T-helper 2 cell treated with Interferon-gamma antibody and Interleukin-4, amounts not matched to agents 5 μg/mL and 100 μg/mL, for 36 hours (primary cell): ENCODE measurements around the gene RUNX1.
A peak's percentile ranks its signal among the peaks of the same experiment; 100 is the strongest.

Experiments used
- DNase-seq: peaks from one replicate; pipeline ENCODE4 v3.0.0; 2021; ENCODE audit warnings: low spot score
- H3K27ac Mint-ChIP-seq: one replicate; pipeline ENCODE4 v1.8.0; 2021; ENCODE audit warnings: mild to moderate bottlenecking, mixed read lengths
- H3K27me3 Mint-ChIP-seq: one replicate; pipeline ENCODE4 v1.8.0; 2021; ENCODE audit warnings: low read depth, mixed read lengths
- H3K36me3 Mint-ChIP-seq: one replicate; pipeline ENCODE4 v1.8.0; 2021; ENCODE audit warnings: low read depth, mixed read lengths
- H3K4me1 Mint-ChIP-seq: one replicate; pipeline ENCODE4 v1.8.0; 2021; ENCODE audit warnings: low read depth, mixed read lengths
- H3K4me3 Mint-ChIP-seq: one replicate; pipeline ENCODE4 v1.8.0; 2022; ENCODE audit warnings: mild to moderate bottlenecking, moderate library complexity, mixed read lengths
- H3K9me3 Mint-ChIP-seq: one replicate; pipeline ENCODE4 v1.8.0; 2021; ENCODE audit warnings: mixed read lengths

Gene RUNX1

DNA sequence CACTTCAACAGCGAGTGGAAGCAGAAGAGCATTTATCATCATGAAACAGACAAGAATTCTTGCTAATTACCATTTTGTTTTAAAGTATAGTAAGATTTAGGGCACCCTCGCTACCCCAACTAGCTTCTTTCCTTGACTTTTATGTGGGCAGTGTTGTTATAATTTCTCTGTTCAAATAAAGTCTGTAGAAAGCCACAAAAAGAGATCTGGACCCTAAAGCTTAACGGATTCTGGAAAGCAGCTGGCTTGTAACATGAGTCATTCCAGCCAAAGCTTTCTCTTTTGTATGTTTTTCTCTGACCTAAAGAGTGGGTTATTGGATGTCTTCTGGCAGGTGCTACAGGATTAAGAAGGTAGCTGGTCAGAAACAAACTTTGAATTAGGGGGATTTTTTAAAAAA, 37.4 kb downstream of the RUNX1 start:
- H3K9me3 Mint-ChIP-seq = no peaks in the 10 kb centered on the region
- H3K27me3 Mint-ChIP-seq = no peaks in the 10 kb centered on the region
- H3K4me3 Mint-ChIP-seq = peak overlapping the region; percentile 45
- no peak for DNase-seq
- peaks cover 76% of the 10 kb centered on the region for H3K4me1 Mint-ChIP-seq
- H3K27ac Mint-ChIP-seq = peak overlapping the region; percentile 28
- H3K36me3 Mint-ChIP-seq = peaks cover 55% of the 10 kb centered on the region

DNA sequence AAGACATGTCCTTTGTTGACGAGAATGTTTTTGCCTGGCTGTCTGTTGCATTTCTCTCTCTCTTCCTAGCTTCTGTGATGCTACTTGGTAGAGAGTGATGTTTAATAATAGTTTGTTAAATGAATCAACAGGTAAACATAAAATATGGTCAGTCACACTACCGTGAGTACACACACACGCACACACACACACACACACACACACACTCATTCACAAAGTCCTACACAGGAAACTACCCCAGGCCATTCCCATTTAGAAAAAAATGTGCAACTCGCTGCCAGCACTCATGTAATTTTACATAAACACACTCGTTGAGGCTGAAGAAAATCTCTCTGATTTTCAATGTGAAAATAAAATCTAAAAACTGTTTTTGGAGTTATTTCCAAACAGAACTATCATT, 38.7 kb downstream of the RUNX1 start:
- Mint-ChIP-seq H3K4me1 (peaks cover 76% of the 10 kb centered on the region), H3K9me3 (no peaks in the 10 kb centered on the region), H3K27ac (no peak overlapping the region), H3K4me3 (no peak overlapping the region), H3K36me3 (peaks cover 58% of the 10 kb centered on the region), H3K27me3 (no peaks in the 10 kb centered on the region)
- DNase-seq = no peak

DNA sequence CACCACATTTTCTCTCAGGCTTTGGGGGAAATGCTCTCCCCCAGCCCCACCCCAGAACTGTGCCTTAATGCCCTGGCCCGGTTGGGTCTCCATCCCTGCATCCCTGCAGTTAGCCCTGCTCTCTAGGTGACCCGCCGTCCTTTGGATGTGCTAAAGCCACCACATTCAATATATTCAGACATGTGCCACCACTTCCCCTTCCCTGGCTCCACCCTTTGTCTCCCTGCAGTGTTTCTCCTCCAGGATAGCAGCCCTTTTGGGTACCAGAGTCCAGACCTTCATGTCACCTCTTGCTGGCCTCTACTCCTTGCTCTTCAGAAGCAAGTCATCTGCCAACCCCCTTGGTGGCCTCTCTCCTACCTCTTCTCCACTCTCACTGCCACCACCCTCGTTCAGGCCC, 41.8 kb downstream of the RUNX1 start:
- no peaks in the 10 kb centered on the region for H3K9me3 Mint-ChIP-seq
- peaks cover 70% of the 10 kb centered on the region for H3K36me3 Mint-ChIP-seq
- H3K4me3 Mint-ChIP-seq = no peak overlapping the region
- peaks cover 80% of the 10 kb centered on the region for H3K4me1 Mint-ChIP-seq
- DNase-seq = no peak
- peak overlapping the region; percentile 51 for H3K27ac Mint-ChIP-seq
- no peaks in the 10 kb centered on the region for H3K27me3 Mint-ChIP-seq

DNA sequence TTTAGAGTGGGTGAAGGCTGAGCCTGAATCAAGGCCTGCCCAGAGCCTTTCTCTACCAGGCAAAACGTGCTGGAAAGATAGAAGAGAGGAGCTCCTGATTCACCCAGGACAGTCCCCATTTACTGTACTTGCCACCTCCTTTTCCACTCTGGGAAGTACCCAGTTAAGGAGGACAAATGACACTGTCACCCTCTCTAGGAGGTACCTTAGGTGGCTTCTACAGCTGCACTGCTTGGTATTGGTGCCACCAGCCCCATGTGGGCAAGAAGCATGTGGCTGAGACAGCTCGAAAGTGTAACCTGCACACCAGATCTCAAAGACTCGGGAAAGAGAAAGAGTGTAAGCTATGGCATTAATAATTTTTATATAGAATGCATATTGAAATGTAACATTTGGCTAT, 42.3 kb downstream of the RUNX1 start:
- peaks cover 77% of the 10 kb centered on the region for H3K4me1 Mint-ChIP-seq

DNA sequence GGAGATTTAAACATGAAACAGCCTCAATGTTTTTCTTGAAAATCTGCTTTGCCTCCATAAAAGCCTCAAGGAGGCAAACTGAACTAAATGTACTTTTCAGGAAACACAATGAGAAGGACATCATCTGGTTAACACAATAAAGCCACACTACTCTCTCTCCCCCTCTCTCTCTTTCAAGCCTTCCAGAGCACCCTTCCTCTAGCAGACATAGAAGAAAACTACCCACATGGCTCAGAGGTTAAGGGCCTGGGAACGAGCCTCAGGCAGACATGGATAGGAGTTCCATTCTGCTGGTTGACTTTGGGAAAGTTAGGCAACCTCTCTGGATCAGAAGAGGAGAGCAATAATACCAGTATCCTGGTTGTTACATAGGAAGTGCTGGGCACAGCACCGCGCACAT, 42.9 kb downstream of the RUNX1 start:
- no peak for DNase-seq
- H3K4me1 Mint-ChIP-seq = peaks cover 77% of the 10 kb centered on the region
- no peak overlapping the region for H3K4me3 Mint-ChIP-seq
- H3K9me3 Mint-ChIP-seq = no peaks in the 10 kb centered on the region
- peaks cover 68% of the 10 kb centered on the region for H3K36me3 Mint-ChIP-seq
- no peak overlapping the region for H3K27ac Mint-ChIP-seq
- H3K27me3 Mint-ChIP-seq = no peaks in the 10 kb centered on the region

More for the DNA sequence above, 42.3 kb downstream of the RUNX1 start:
- Mint-ChIP-seq H3K4me3 (no peak overlapping the region), H3K9me3 (no peaks in the 10 kb centered on the region), H3K27ac (no peak overlapping the region), H3K36me3 (peaks cover 69% of the 10 kb centered on the region), H3K27me3 (no peaks in the 10 kb centered on the region)
- DNase-seq = no peak

DNA sequence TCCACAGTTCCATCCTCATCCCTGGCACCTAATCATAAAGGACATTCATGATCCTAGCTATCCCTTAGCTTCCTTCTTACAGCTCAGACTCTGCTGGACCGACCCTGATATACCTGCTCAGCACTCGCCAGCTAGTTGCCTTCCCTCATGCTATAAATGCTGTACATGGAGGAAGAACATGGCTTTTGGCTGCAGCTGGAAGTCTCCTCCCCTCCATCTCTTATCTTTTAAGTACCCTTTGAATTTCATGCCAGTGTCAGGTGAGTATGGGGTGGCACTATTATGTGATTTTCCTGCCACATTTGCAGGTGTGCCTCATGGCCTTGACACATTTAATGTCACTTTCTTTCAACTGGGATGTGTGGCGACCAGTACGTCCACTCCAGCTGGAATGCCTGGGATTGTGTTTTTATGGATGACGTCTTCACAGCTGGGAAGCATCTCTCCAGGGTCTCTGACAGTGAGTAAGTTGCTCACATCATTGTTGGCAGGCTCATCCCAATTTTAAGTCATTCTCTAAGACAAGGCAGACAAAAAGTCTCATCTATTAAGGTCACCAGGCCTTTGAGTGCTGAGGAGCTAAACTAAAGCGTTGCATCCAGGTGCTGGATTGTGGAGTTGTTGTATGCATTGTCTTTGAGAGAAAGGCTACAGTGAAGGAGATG, 43.4 kb downstream of the RUNX1 start:
- no peaks in the 10 kb centered on the region for H3K9me3 Mint-ChIP-seq
- no peak for DNase-seq
- peaks cover 69% of the 10 kb centered on the region for H3K36me3 Mint-ChIP-seq
- no peaks in the 10 kb centered on the region for H3K27me3 Mint-ChIP-seq
- H3K27ac Mint-ChIP-seq = no peak overlapping the region
- no peak overlapping the region for H3K4me3 Mint-ChIP-seq
- H3K4me1 Mint-ChIP-seq = peaks cover 77% of the 10 kb centered on the region

DNA sequence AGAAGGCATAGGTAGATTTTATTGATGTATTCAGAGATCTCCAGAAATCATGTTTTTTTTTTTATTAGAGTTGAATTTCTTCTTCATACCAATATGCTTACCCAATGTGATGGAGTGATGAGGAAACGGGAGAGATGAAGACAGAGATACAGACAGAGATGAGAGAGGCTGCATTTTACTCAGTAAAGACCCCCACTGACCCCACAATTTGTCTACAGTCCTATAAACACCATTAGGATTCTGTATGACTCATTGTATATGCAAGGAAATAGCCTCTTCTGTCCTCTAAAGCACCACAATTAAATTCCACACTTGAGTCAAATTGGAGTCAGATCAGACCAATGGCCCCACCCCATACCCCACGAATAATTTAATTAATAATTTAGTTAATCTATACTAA, 44.0 kb downstream of the RUNX1 start:
- no peak for DNase-seq
- H3K36me3 Mint-ChIP-seq = peaks cover 65% of the 10 kb centered on the region
- H3K4me1 Mint-ChIP-seq = peaks cover 77% of the 10 kb centered on the region
- no peaks in the 10 kb centered on the region for H3K9me3 Mint-ChIP-seq
- H3K27ac Mint-ChIP-seq = peak overlapping the region; percentile 3
- peak overlapping the region; percentile 35 for H3K4me3 Mint-ChIP-seq
- no peaks in the 10 kb centered on the region for H3K27me3 Mint-ChIP-seq

DNA sequence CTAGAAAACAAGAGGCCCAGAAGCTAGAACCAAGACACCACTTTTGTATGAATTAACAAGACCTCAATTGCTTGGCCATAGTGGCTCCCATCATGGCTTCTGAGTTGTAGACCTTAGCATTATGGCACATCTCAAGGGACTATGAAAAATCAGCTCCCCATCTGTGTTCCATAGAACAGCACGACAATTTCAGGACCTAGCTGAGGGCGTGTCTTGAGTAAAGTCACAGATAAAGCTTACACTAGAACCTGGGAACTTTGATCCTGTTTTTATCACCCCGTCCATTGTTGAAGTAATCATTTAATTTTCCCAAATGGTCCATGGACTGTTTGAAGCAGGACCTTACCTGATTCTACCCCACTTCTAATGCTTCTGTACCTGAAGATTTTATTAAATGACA, 44.8 kb downstream of the RUNX1 start:
- H3K27ac Mint-ChIP-seq = no peak overlapping the region
- no peak overlapping the region for H3K4me3 Mint-ChIP-seq
- H3K4me1 Mint-ChIP-seq = peaks cover 82% of the 10 kb centered on the region
- peaks cover 67% of the 10 kb centered on the region for H3K36me3 Mint-ChIP-seq
- no peaks in the 10 kb centered on the region for H3K27me3 Mint-ChIP-seq
- H3K9me3 Mint-ChIP-seq = no peaks in the 10 kb centered on the region
- DNase-seq = no peak

DNA sequence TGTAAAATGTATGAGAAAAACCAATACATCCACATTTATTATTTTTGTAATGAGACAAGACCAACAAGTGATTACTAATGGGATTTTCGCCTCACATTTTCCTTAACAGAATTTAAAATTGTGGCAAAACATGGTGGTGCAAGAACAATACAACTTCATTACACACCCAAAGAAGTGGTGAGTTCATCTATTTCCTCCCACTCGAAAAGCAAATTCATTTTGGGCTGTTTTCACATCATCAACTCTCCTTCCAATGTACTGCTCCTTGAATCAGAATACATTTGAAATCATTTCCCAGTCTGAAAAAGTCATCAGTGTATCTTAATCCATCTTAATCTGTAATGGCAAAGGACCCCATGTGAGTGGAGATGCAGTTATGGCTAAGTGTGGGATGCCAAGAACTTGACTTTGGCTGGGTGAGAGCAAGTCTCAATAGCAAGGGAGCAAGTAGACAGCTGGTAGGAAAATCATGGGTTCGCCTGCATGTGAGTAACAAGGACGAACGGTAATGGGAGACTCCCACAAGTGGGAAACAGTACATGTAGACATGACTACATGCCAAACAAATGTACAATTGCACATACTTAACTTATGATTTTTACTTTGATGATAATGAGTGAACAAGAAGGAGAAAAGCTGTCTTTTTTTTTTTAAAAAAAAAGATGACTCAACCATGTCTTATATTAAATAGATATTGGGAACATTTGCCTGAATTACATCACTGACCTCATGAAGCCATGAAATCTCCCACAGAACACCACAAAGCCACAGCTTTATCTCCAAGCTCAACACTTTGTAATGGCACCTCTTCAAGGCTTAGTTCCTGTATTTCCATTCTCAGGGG, 46.0 kb downstream of the RUNX1 start:
- H3K27ac Mint-ChIP-seq = no peak overlapping the region

DNA sequence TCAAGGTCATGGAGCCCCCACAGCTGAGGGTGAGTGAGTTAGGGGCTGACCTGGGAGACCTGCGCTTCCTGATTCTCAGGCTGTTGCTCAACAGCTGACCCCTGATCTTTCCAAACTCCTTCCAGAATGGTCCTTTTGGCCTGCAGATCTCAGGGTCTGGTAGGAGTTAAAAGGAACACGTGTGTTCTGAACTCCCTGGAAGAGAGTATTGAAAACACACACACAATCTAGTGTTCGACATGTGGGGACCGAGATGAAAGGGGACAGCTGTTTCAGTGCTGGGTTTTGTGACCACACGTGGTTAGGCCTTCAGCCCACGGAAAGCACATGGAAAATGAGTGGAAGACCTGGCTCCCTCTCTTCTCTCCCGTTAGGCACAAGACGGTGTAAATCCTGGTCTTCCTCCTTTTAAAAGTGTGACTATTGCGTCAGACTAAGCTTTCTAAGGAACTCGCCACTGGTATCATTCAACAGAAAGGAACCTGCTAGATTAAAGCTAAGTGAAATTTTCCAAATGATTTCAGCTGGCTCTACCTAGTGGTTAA, 49.6 kb downstream of the RUNX1 start:
- H3K9me3 Mint-ChIP-seq = no peaks in the 10 kb centered on the region
- peak overlapping the region; percentile 47 for H3K4me3 Mint-ChIP-seq
- peaks cover 59% of the 10 kb centered on the region for H3K36me3 Mint-ChIP-seq
- peaks cover 75% of the 10 kb centered on the region for H3K4me1 Mint-ChIP-seq
- peak overlapping the region; percentile 66 for H3K27ac Mint-ChIP-seq
- no peaks in the 10 kb centered on the region for H3K27me3 Mint-ChIP-seq
- no peak for DNase-seq

More for the DNA sequence above, 46.0 kb downstream of the RUNX1 start:
- DNase-seq = no peak
- Mint-ChIP-seq H3K9me3 (no peaks in the 10 kb centered on the region), H3K4me3 (no peak overlapping the region), H3K36me3 (peaks cover 63% of the 10 kb centered on the region), H3K27me3 (no peaks in the 10 kb centered on the region), H3K4me1 (peaks cover 83% of the 10 kb centered on the region)

DNA sequence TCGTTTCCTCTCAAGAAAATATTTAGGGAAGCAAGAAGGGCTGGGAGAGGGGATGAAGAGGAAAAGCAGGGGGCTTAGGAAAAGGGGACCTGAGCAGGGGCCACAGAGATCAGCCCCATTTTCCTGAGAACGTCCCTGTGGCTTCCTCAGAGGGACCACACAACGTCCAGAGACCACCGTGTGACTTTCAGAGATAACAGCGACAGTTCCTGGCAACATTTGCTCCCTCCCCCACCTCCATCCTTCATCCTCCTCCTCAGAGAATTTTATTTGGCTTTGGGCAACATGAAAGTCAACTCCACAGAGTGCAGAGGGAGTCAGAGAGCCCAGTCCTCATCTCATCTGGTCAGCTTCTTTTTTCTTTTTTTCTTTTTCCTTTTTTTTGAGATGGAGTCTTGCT, 50.9 kb downstream of the RUNX1 start:
- Mint-ChIP-seq H3K36me3 (peaks cover 49% of the 10 kb centered on the region), H3K4me3 (peak overlapping the region; percentile 2), H3K9me3 (no peaks in the 10 kb centered on the region), H3K27ac (peak overlapping the region; percentile 63), H3K27me3 (no peaks in the 10 kb centered on the region), H3K4me1 (peaks cover 64% of the 10 kb centered on the region)
- no peak for DNase-seq

DNA sequence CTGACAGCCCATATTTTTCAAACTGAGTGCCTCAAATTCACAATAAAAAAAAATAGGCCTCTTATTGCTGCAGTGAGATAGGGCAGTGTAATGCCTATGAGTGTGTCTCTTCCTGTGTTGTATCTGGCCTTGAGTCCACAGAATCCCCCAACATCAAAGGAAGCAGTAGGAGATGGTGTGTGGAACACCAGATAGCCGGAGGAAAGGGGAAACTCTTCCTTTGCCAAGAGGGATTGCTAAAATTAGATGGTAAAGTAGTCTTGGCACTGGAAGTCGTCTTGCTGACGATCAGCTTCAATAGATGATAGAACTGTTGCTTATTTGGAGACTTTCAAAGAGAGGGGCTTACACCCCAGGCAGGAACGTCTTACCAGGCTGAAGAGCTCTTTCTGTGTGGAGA, 51.8 kb downstream of the RUNX1 start:
- H3K27ac Mint-ChIP-seq = peak overlapping the region; percentile 55
- H3K4me1 Mint-ChIP-seq = peaks cover 58% of the 10 kb centered on the region
- no peaks in the 10 kb centered on the region for H3K9me3 Mint-ChIP-seq
- H3K36me3 Mint-ChIP-seq = peaks cover 45% of the 10 kb centered on the region
- no peaks in the 10 kb centered on the region for H3K27me3 Mint-ChIP-seq
- DNase-seq = no peak
- H3K4me3 Mint-ChIP-seq = no peak overlapping the region

DNA sequence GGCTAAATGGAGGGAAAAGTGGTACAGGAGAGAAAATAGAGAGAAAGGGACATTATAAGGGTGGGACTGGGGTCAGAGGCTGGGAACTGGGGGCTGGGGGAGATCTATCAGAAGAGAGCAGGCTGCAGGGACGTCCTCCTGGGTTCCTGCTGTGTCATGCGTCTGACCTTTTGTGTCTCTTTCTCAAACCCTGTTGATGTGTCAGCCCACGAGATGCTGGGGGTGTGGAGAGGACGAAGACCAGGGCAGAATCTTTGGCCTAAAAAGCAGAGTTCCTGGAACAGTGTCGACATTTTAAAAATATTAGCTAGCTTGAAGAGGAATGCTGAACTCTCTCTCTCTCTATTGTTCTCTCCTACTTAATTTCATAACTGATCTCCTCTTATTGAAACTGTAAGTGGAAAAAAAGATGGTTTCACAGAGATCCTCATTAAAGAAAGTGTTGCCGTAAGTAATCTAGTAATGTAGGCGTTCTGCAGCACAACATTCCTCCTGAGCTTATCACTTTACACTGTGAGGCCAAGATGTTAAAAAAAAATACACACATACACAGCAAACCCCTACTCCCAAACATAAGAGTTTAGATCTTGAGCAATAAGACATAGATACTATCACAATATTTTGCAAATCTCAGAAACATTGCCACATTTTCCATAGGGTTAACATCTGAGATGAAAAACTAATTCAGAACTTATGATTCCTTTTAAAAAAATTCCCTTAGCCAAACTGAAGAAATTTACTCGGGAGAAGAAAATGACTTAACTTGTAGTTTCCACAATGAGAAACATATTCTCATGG, 52.6 kb downstream of the RUNX1 start:
- Mint-ChIP-seq H3K36me3 (peaks cover 40% of the 10 kb centered on the region), H3K4me3 (peak overlapping the region; percentile 36), H3K27ac (peak overlapping the region; percentile 46), H3K9me3 (no peaks in the 10 kb centered on the region), H3K4me1 (peaks cover 57% of the 10 kb centered on the region), H3K27me3 (no peaks in the 10 kb centered on the region)
- DNase-seq = peak; percentile 40

DNA sequence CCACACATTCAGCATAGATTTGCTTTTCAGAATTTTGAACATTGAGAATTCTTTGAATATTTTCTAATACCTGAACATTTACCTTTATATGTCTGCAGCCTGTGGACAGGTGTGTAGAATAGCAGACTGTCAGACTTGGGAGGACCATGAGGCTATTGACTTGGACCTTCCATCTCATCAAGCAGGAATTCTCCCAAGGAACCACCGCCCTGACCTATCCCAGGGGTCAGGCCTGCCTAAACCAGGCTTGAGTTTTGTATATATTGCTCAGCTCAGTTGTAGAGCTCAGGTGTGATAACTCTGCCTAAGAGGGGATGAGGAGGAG, 53.2 kb downstream of the RUNX1 start:
- Mint-ChIP-seq H3K9me3 (no peaks in the 10 kb centered on the region), H3K4me1 (peaks cover 60% of the 10 kb centered on the region), H3K4me3 (peak overlapping the region; percentile 36), H3K27me3 (no peaks in the 10 kb centered on the region), H3K27ac (peak overlapping the region; percentile 46), H3K36me3 (peaks cover 42% of the 10 kb centered on the region)
- DNase-seq = no peak
